ENCODE data around the gene EXOC6B.

- TF ChIP-seq RCOR1 (IDR thresholded peaks at IDR 0.05; ENCODE audit: low read depth, low read length) (no peak), RNF2 (IDR thresholded peaks at IDR 0.05; ENCODE audit: borderline replicate concordance, low read depth) (no peak)
These were observed 313.5 kb downstream of the EXOC6B start for GRCh38 chr2:72512376-72512775.
